ENCODE results near the gene TUBGCP2. TPM values are rescaled to one million over a fixed set of nuclear protein-coding genes. Genes with fewer than 3 reads are reported as not detected.

Gene TUBGCP2
- total and polyA plus RNA-seq, 2 donors from 2014 or later: 61.4 to 93.3 TPM

- intact Hi-C loops (cut with DNase I): no loop called here
- H3K27me3 ChIP-seq (ENCODE audit: control insufficient read depth, insufficient read depth, low read length): no peaks in the 10 kb centered on the region
- TF ChIP-seq CTCF (IDR thresholded peaks at IDR 0.05; ENCODE audit: borderline replicate concordance, extremely low read depth, insufficient read depth): no peak
- H3K9ac ChIP-seq (ENCODE audit: low read length in 3 of 3): no peak overlapping the region
- peaks cover 0 to 29% (median 20%) of the 10 kb centered on the region in 3 donors for H3K36me3 ChIP-seq (ENCODE audit: control insufficient read depth in 2 of 3, insufficient read depth in 3 of 3, low read length in 3 of 3)
- no peak overlapping the region for H3K27ac ChIP-seq (ENCODE audit: low read depth in 2 of 2, low read length in 2 of 2)
- DNase-seq (no peak), FAIRE-seq (no peak)
- H3K4me3 ChIP-seq (ENCODE audit: low read length in 3 of 3): no peak overlapping the region
- no peaks in the 10 kb centered on the region for H3K4me1 ChIP-seq (ENCODE audit: control insufficient read depth in 2 of 3, insufficient read depth in 2 of 3, low read depth in 1 of 3, low read length in 3 of 3)
- H3K9me3 ChIP-seq (ENCODE audit: control insufficient read depth in 2 of 3, insufficient read depth in 1 of 3, low read length in 3 of 3): no peaks in the 10 kb centered on the region
Observed at GRCh38 chr10:133279326-133280226, 29.1 kb downstream of the TUBGCP2 start.

GRCh38 chr10:133278577-133279265 lies 30.0 kb downstream of the TUBGCP2 start:
- DNase-seq (peak in 4 of 5 donors; percentile 63 to 81 (median 72)), FAIRE-seq (no peak)
- Histone ChIP-seq H3K9ac (ENCODE audit: low read length in 3 of 3) (no peak overlapping the region), H3K36me3 (ENCODE audit: control insufficient read depth in 2 of 3, insufficient read depth in 3 of 3, low read length in 3 of 3) (peaks cover 0 to 26% (median 16%) of the 10 kb centered on the region in 3 donors), H3K27ac (ENCODE audit: low read depth in 2 of 2, low read length in 2 of 2) (peak overlapping the region in 1 of 2 donors; percentile 41), H3K4me1 (ENCODE audit: control insufficient read depth in 2 of 3, insufficient read depth in 2 of 3, low read depth in 1 of 3, low read length in 3 of 3) (no peaks in the 10 kb centered on the region), H3K9me3 (ENCODE audit: control insufficient read depth in 2 of 3, insufficient read depth in 1 of 3, low read length in 3 of 3) (no peaks in the 10 kb centered on the region), H3K4me3 (ENCODE audit: low read length in 3 of 3) (no peak overlapping the region), H3K27me3 (ENCODE audit: control insufficient read depth, insufficient read depth, low read length) (no peaks in the 10 kb centered on the region)
- intact Hi-C loops (cut with DNase I): no loop called here
- TF ChIP-seq CTCF (IDR thresholded peaks at IDR 0.05; ENCODE audit: borderline replicate concordance, extremely low read depth, insufficient read depth): no peak

- no peaks in the 10 kb centered on the region for H3K27me3 ChIP-seq (ENCODE audit: control insufficient read depth, insufficient read depth, low read length)
- no peak for DNase-seq
- H3K9ac ChIP-seq (ENCODE audit: low read length in 3 of 3): no peak overlapping the region
- H3K36me3 ChIP-seq (ENCODE audit: control insufficient read depth in 2 of 3, insufficient read depth in 3 of 3, low read length in 3 of 3): peaks cover 0 to 24% (median 11%) of the 10 kb centered on the region in 3 donors
- H3K4me1 ChIP-seq (ENCODE audit: control insufficient read depth in 2 of 3, insufficient read depth in 2 of 3, low read depth in 1 of 3, low read length in 3 of 3): no peaks in the 10 kb centered on the region
- intact Hi-C loops (cut with DNase I): no loop called here
- no peak for FAIRE-seq
- no peaks in the 10 kb centered on the region for H3K9me3 ChIP-seq (ENCODE audit: control insufficient read depth in 2 of 3, insufficient read depth in 1 of 3, low read length in 3 of 3)
- no peak for TF ChIP-seq CTCF (IDR thresholded peaks at IDR 0.05; ENCODE audit: borderline replicate concordance, extremely low read depth, insufficient read depth)
- H3K4me3 ChIP-seq (ENCODE audit: low read length in 3 of 3): no peak overlapping the region
- H3K27ac ChIP-seq (ENCODE audit: low read depth in 2 of 2, low read length in 2 of 2): no peak overlapping the region
Observed at GRCh38 chr10:133277993-133278576, 30.6 kb downstream of the TUBGCP2 start.
